Stimulated activated CD4-positive, alpha-beta T cell treated with anti-CD3 and anti-CD28 coated beads, Interleukin-1b, Interleukin-23, amount 100 ng/mL, for 48 hours (primary cell): ENCODE measurements around the gene SYCE3.
"Not testable (repeated sequence)": the region's sequence is repeated elsewhere in the genome, so short reads cannot be mapped to it uniquely, and the experiment has no call there.

Experiments
- DNase-seq: peaks from one replicate; pipeline ENCODE4 v3.0.0-alpha.2; 2020

SYCE3 gene

DNA sequence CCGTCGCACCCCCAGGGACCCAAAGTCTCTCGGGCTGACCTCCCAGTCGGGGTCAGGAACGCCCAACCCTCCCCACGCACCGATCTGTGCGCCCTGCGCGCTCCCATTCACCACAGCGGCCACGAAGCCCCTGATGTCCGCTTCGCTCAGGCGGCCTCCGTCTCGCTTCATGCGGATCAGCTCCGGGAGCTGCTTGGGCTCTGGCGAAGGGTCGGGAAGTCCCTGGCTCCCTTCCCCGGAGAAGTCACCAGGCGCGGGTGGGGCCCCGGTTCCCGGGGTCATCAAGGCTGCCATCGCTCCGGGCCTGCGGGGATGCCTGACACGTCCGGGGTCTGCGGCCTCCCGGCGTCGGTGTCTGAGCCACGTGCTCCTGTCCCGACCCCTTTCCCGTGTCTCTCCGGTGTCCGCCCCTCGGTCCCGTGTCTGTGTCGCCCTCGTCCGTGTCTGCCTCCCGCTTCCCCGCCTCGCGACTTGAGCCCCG is 33.3 kb downstream of the SYCE3 start:
- no peak for DNase-seq

DNA sequence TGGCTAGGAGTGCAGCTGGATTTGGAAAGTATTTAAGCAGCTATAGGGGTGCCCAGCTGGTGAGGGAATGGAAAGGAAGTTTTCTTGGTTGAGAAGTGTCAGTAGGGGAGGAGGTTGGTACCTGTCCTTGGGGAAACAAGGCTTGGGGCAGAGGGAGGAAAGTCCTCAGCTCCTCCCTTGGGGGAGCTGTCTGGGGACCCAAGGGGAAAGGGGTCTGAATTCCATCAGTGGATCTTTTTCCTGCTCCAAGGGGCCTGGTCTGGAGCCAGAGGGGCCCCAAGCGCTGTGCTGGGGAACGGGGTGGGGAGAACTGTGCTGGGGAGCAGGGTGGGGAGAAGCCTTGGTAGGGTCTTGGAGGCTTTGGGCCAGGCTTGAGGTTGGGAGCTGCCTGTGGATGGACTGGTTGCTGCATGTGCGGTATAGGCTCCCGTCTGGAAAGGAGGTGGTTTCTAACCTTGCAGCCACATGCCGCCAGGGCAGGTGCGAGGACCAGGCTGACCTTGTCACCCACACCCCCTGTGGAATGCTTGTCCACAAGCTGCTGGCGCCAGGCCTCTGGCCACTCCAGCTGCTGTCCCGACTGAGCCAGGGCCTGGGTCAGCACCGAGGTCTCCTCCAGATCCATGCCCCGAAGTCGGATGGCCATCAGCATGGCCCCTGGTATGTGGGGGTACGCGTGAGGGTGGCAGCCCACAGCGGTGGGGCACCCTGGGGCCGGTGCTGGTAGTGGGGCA is 33.9 kb downstream of the SYCE3 start:
- no peak for DNase-seq

DNA sequence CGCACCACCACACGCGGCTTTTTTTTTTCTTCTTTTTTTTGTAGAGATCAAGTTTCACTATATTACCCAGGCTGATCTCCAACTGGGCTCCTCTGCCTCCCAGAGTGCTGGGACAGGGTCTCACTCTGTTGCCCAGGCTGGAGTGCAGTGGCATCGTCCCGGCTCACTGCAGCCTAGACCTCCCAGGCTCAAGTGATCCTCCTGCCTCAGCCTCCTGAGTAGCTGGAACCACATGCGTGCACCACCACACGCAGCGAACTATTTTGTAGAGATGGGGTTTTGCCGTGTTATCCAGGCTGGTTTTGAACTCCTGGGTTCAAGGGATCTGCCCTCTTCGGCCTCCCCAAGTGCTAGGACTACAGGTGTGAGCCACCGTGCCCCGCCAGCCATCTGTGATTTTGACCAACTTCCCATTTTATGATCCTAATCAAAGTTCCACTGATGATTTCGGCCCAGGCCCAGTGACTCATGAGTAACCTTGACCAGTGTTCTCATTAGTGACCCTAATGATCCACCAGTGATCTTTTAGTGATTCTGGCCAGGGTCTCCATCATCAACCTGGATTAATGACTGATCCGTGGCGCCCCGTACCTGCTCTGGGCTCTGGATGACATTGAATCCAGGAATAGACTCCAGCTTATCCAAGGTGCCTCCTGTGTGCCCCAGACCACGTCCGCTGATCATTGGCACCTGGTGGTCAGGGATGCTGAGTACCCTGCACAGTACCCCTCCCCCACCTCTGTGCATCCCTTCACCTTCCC is 34.6 kb downstream of the SYCE3 start:
- DNase-seq = no peak

DNA sequence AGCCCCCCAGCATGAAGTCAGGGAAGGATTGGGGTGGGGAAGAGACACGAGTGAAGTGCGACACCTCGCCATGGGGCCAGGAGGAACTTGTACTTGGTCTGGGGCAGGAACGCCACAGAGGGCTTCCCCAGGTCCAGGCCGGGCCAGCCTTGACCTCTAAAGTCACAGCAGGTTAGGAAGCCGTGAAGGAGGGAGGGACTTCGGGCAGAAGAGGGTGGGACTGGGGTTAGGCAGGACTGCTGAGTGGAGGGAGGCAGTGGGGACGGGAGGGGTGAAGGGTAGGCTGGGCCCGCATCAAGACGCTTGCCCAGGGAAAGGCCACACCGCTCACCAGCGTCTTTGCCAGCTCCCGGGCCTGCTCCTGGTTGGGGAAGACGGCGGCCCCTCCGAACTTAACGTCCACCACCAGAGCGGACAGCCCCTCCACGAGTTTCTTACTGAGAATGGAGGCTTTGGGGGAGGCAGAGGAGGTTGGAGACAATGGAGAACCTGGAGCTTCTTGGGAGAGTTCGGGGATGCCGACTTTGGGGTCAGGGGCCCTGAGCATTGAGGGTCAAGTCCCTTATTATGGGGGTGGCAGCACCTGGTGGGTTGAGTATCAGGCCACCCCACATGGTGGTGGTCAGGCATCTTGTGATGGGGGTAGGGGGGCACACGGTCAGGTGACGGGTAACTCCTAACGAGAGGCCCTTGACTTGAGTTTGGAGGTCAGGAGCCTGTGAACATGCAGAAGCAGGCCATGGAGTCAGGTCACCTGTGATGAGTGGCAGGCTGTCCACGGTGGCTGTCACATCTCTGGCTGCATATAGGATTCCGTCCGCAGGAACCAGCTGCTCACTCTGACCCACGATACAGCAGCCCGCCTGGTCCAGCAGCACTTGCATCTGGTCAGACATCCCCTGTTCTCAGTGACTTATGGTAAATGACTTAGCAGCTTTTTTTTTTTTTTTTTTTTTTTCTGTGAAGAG is 35.6 kb downstream of the SYCE3 start:
- DNase-seq = peak; percentile 55

DNA sequence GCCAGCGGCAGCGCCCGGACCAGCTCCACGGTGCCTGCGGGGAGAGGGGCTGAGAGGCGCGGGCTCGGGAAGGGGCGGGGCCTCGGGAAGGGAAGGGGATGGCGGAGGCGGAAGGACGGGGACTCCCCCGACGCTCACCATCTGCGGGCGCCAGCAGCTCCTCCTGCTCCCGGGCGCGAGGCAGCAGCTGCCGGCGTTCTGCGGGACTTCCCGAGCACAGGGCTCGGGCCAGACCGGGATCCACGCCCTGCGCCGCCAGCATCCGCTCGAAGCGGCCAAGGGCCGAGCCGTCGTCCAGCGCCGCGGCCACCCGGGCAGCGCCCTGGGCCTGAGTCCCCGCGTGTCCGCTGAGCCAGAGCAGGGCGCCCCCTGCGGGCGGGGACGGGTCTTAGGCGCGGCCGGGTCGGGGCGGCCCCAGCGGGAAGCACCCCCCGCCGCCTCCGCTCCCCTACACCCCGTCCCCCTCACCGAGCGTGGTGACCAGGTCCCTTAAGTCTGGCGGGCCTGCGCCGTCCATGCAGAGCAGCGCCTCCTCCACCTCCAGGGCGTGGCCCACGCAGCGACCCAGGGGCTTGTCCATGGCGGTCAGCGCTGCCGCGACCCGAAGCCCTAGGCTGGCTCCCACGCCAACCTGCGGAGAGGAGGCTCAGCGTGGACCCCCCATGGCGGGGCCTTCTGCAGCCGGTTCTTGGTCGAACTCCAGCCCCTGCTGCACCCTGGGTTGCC is 36.4 kb downstream of the SYCE3 start:
- DNase-seq = peak; percentile 91

DNA sequence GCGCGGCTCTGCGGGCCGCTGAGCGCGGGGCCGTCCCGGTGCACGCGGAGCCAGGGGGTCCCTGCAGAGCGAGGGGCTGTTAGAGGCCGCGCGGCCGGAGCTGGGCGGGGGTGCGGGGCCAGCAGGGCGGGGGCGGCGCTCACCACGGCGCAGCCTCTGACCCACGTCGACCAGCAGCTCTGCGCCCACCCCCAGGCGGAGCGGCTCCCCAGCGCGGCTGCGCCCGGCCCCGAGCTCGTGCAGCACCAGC is 36.9 kb downstream of the SYCE3 start:
- DNase-seq = no peak

DNA sequence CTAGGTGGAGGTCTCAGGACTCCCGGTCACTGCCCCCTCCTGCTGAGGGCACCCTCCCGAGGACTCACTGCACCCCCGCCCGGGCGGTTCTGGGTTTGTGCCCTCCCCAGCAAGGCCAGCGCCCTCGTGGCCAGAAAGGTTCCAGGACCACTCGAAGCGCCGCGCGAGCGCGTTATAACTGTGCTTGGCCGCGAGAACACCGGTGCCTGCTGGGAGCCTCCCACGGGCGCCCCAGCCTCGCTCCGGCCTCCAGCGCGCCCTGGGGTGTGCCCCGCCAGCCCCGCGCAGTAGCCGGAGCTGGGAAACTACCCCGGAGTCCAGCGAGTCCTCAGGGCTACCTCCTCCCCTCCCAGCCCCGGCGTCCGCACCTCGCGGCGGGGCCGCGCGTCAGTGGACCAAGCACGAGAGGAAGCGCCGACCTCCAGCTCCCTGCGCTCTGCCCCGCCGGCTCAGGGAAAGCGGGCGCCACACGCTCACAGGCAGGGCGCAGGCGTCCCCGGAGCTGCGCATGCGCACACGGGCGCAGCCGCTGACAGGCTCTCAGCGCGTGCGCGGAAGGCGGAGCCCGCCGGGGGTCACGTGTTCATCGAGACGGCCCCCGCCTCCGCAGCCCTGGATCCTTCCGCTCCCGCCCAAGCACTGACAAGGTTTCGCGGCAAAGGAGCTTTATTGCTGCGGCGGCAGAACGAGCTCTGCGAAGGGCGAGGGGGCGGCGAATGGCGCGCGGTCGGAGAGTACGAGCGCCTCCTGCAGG is 37.4 kb downstream of the SYCE3 start, which contains the start of gene SCO2:
TSS of gene SCO2 (minus strand) at position 495 of the 754 bp plus-strand sequence. CDS start 1,187 bp downstream, outside the sequence.
- DNase-seq = peak; percentile 98

DNA sequence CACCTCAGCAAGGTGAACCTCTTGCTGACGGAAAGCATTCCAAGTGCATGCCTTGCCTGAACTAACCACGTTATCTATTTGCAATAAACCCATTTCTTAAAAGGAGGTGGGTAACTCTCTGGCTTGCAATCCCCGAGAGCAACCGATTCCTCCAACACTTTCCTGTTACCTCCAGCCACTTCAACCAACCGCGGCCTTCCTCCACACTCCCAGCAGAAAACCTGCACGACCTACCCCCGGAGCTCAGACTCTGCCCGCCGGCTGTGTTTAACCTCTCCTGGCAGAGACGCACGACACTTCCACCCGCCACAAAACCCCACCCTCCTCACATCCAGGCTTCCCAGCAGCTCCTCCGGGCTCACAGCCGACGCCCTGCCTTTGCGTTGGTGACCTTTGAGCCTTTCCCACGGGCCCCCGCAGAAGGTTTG is 38.0 kb downstream of the SYCE3 start:
- no peak for DNase-seq

DNA sequence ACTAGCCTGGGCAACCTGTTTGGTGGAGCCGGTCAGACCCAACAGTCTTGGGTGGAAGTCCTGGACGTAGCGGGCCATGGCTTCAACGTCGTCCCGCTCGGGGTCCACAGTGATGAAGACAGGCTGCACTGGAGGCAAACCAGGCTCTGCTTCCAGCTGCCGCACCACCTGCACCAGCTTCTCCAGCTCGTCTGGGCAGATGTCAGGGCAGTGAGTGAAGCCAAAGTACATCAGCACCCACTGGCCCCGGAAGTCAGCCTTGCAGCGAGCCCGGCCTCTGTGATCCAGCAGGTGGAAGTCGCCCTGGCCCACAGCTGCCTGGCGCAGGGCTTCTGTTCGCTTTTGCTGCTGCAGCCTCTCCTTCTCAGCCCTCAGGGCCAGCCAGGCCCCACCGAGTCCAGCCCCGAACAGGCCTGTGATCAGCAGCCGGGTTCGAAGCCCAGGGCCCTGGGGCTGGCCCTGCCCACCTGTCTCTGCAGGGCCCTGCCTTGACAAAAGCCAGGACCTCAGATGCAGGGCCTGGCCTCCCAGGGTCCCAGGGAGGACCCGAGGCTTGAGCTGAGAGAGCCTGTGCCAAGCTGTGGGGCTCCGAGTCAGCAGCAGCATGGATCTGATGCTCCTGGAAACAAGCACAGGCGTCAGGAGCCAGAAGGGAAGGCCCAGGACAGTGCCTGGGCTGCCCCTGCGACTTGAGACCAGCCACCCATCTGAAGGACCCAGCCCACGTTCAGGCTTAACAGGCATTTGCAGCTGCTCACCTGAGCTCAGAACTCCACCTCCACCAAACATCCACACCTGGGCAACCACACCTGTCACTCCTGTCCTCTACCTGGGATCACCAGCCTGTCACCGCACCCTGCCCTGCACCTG is 38.7 kb downstream of the SYCE3 start:
- no peak for DNase-seq

DNA sequence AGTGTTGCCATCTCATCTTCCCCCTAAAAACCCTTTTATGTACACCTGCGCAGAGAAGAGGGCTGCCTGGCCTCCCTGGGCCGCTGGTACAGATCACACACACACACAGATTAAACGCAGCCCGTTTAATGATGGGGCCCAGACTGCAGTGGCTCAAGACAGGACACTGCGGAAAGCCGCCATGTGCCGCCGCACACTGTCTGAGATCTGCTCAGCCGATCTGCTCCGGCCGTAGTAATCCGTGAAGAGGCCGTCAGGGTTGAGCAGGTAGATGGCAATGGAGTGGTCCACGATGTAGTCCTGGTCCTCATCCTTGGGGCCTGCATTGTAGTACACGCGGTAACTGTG is 39.3 kb downstream of the SYCE3 start:
- no peak for DNase-seq

DNA sequence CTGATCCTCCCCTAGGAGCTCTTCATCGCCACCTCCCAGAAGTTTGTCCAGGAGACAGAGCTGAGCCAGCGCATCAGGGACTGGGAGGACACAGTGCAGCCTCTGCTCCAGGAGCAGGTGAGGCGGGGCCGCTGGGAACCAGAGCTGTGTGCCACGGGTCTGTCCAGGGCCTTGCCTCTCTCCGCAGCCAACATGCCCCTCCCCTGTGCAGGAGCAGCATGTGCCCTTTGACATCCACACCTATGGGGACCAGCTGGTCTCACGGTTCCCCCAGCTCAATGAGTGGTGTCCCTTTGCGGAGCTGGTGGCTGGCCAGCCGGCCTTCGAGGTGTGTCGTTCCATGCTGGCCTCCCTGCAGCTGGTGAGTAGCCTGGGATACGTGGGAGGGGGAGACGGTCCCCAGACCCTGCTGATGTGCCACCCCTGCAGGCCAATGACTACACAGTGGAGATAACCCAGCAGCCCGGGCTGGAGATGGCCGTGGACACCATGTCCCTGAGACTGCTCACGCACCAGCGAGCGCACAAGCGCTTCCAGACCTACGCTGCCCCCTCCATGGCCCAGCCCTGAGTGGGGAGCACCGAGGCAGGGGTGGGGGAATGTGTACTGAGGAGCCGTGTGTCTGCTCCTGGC is 39.8 kb downstream of the SYCE3 start:
- no peak for DNase-seq

DNA sequence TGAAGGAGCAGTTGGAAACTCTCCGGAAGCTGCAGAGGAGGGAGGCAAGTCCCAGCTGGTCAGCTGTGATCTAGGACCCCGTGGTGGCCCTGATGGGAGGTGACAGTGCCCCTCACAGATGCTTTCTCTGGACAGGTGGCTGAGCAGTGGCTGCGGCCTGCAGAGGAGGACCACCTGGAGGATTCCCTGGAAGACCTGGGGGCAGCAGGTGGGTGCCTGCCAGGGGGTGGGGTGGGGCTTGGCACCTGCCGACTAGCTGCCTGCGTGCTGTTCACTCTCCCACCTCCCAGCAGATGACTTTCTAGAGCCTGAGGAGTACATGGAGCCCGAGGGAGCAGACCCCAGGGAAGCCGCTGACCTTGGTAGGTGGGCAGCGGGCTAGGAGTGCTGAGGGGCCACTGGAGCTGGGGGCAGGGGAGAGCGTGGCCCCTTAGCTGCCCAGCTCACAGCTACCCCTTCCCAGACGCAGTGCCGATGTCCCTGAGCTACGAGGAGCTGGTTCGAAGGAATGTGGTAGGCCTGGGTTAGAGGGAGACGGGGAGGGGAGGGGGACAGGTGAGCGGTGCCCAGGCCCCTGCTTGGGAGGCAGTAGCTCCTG is 40.4 kb downstream of the SYCE3 start:
- no peak for DNase-seq

DNA sequence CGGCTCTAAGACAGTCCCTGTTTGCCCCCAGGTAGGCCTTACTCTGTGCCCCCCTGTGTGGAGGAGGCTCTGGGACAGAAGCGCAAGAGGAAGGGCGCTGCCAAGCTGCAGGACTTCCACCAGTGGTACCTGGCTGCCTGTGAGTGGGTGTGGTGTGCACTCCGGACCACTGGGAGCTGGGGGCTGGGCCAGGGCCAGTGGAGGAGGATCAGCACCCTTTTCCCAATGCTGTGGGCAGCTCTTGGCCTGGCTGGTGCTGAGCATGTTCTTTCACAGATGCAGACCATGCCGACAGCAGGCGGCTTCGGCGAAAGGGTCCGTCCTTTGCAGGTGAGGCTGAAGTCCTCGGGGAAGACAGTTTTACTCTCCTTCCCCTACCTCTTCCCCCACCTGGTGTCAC is 41.0 kb downstream of the SYCE3 start:
- no peak for DNase-seq

DNA sequence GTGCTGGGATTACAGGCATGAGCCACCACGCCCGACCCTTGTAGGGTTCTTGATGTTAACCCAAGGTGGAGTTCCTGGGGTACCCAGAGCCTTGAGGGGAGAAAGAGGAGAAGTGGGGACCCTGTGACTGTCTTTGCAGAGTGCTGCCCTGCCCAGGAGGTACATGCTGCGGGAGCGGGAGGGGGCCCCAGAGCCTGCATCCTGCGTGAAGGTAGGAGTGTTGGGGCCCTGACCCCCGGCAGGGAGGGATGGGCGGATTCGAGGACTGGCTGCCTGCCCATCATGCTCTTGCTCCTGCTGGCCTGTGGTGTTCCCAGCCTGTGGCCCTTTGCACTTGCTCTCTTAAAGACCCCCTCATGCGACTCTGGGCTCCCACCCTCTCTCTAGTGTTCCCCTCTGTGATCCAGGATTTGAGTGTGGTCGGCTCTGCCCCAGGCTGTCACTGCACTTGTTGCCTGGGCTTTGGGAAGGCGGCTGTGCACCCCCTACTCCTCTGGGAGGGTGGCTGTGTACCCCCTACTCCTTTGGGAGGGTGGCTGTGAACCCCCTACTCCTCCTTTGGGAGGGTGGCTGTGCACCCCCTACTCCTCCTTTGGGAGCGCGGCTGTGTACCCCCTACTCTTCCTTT is 41.8 kb downstream of the SYCE3 start:
- DNase-seq = no peak

DNA sequence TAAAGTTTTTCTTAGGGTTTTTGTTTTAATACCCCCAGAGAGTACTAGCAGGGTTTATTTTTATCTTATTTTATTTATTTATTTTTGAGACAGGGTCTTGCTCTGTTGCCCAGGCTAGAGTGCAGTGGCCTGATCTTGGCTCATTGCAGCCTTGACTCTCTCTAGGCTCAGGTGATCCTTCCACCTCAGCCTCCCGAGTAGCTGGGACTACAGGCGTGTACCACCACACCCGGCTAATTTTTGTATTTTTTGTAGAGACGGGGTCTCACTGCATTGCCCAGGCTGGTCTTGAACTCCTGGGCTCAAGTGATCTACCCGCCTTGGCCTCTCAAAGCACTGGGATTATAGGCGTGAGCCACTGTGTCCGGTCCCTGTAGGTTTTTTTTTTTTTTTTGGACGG is 42.5 kb downstream of the SYCE3 start:
- DNase-seq = not testable (repeated sequence)

DNA sequence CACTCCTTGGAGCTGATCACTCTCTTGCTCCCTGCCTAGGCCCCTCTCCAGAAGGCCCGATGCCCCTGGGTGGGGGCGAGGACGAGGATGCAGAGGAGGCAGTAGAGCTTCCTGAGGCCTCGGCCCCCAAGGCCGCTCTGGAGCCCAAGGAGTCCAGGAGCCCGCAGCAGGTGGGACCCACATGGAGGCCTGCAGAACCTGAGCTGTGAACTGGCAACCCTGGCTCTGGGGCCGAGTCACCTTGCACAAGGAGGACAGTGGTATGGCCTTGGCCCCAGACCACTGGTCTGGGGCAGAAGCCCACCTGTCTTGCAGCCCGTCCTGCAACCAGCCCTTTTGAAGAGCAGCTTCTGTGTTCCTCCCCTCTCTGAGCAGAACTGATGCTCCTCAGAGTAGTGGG is 43.6 kb downstream of the SYCE3 start:
- DNase-seq = no peak

DNA sequence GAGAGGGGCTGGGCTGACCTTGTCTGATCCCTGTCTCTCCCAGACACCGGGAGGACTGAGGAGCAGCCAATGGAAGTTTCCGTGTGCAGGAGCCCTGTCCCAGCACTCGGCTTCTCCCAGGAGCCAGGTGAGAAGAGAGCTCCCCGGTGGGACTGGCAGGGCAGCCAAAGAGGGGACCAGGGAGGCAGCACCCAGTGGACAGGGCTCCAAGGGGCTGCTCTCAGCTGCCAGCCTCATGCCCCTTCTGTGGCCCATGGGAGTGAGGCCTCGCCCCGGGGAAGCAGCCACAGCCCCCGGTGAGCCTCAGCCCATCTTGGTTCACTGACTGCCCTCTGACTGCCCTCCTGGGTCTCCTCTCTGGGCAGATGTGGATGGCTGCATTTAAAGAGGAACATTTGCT is 44.1 kb downstream of the SYCE3 start:
- no peak for DNase-seq

DNA sequence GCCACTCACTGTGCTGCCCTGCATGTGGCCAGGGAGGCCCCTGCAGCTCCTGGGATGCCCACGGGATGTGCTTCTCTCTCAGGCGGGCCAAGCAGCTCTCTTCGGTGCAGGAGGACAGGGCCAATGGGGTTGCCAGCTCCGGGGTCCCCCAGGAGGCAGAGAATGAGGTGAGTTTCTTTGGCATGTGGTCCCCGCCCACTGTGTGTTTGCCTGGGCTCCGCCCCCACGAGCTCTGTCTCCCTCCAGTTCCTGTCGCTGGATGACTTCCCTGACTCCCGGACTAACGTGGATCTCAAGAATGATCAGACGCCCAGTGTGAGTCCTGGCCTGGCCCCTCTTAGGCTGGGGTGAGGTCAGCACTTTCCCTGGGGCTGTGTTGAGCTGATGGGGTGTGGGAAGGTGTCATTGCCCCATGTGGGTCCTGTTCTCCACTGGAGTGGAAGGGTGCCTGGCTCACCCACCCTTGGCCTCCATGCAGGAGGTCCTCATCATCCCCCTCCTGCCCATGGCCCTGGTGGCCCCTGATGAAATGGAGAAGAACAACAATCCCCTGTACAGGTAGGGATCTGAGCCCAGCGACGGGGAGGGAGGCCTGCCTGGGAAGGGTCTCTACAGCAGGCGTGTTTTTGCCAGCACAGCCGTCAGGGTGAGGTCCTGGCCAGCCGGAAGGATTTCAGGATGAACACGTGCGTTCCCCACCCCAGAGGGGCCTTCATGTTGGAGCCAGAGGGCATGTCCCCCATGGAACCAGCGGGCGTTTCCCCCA is 45.0 kb downstream of the SYCE3 start:
- DNase-seq = no peak

DNA sequence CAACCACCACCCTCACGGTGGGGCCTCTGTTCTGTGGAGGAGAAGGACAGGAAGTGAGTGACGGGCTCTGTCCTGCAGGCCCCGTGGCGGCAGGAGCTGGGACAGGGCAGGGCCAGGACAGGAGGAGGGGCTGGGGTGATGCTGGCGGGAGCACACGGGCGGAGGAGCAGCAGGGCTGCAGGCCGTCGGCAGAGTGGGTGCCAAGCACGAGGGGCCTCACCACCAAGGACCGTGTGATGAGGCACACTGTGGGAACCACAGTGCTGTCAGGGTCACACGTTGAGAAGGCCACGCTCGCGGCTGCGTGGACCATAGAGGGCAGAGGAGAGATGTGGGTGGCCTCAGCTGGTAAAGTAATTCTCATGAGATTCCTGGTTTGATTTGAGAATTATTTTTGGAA is 45.8 kb downstream of the SYCE3 start:
- DNase-seq = no peak
